Astrocyte (in vitro differentiated cells and primary cell): ENCODE measurements around the gene TEX53. TPM values are rescaled to one million over a fixed set of nuclear protein-coding genes. Genes with fewer than 3 reads are reported as not detected.

Experiments
- DNase-seq: peaks from one replicate; pipeline ENCODE4 v3.0.0-alpha.2; 2010; ENCODE audit warnings: low read depth
- FAIRE-seq: peaks from 2 replicates; lab custom pipeline; 2011; peaks lifted over from hg19 to GRCh38; lab: Jason Lieb, UNC
- H2AFZ ChIP-seq: 2 replicates; pipeline ENCODE4 v1.6.0; 2012; ENCODE audit warnings: low read depth, low read length, inconsistent platforms
- H3K27ac ChIP-seq: 2 replicates; pipeline ENCODE4 v1.5.1; 2011; ENCODE audit warnings: low read depth, low read length, inconsistent platforms
- H3K27me3 ChIP-seq: 2 replicates; pipeline ENCODE4 v1.6.0; 2011; ENCODE audit warnings: low read length, inconsistent platforms; ENCODE audit not compliant: insufficient read depth
- H3K36me3 ChIP-seq: 2 replicates; pipeline ENCODE4 v1.5.1; 2011; ENCODE audit warnings: low read length, inconsistent platforms; ENCODE audit not compliant: insufficient read depth
- H3K4me1 ChIP-seq: 2 replicates; pipeline ENCODE4 v1.5.1; 2011; ENCODE audit warnings: low read length, inconsistent platforms; ENCODE audit not compliant: insufficient read depth
- H3K4me2 ChIP-seq: 2 replicates; pipeline ENCODE4 v1.6.0; 2012; ENCODE audit warnings: low read length, inconsistent platforms
- H3K4me3 ChIP-seq: 2 replicates; pipeline ENCODE4 v1.5.1; 2011; ENCODE audit warnings: low read depth, mild to moderate bottlenecking, low read length, inconsistent platforms; ENCODE audit not compliant: insufficient read depth
- H3K79me2 ChIP-seq: 2 replicates; pipeline ENCODE4 v1.6.0; 2012; ENCODE audit warnings: mild to moderate bottlenecking, low read length, inconsistent platforms; ENCODE audit not compliant: insufficient read depth
- H3K9ac ChIP-seq: 2 replicates; pipeline ENCODE4 v1.6.0; 2012; ENCODE audit warnings: mild to moderate bottlenecking, low read length, inconsistent platforms
- H3K9me3 ChIP-seq: 2 replicates; pipeline ENCODE4 v1.5.1; 2012; ENCODE audit warnings: low read depth, mild to moderate bottlenecking, low read length, inconsistent platforms; ENCODE audit not compliant: insufficient read depth
- H4K20me1 ChIP-seq: 2 replicates; pipeline ENCODE4 v1.6.0; 2012; ENCODE audit warnings: low read length, inconsistent platforms; ENCODE audit not compliant: insufficient read depth
- H3K27ac Mint-ChIP-seq: one replicate; pipeline ENCODE4 v1.8.0; 2021; ENCODE audit warnings: mild to moderate bottlenecking, mixed read lengths; ENCODE audit not compliant: unreplicated experiment
- H3K27me3 Mint-ChIP-seq: one replicate; pipeline ENCODE4 v1.8.0; 2021; ENCODE audit warnings: low read depth, mixed read lengths; ENCODE audit not compliant: unreplicated experiment
- H3K36me3 Mint-ChIP-seq: one replicate; pipeline ENCODE4 v1.8.0; 2021; ENCODE audit warnings: low read depth, mixed read lengths; ENCODE audit not compliant: unreplicated experiment
- H3K4me1 Mint-ChIP-seq: one replicate; pipeline ENCODE4 v1.8.0; 2021; ENCODE audit warnings: low read depth, mixed read lengths; ENCODE audit not compliant: unreplicated experiment
- H3K4me3 Mint-ChIP-seq: one replicate; pipeline ENCODE4 v1.8.0; 2021; ENCODE audit warnings: mild to moderate bottlenecking, moderate library complexity, mixed read lengths; ENCODE audit not compliant: unreplicated experiment
- H3K9me3 Mint-ChIP-seq: one replicate; pipeline ENCODE4 v1.8.0; 2021; ENCODE audit warnings: mild to moderate bottlenecking, mixed read lengths; ENCODE audit not compliant: unreplicated experiment
- EZH2 ChIP-seq: IDR thresholded peaks from 2 replicates; pipeline ENCODE4 v1.6.1; 2012; ENCODE audit warnings: mild to moderate bottlenecking, low read length, inconsistent platforms; ENCODE audit not compliant: insufficient read depth
- total RNA-seq: library from RNA; stranded (reverse); gene quantifications from 2 replicates; pipeline ENCODE4 v1.2.1, GENCODE V29; 2021
- TF ChIP-seq, protein P1 (sequence below): IDR thresholded peaks from 2 replicates; pipeline ENCODE4 v1.5.1; 2011; ENCODE audit warnings: low read depth, mild to moderate bottlenecking, inconsistent platforms, low read length, moderate library complexity; ENCODE audit not compliant: insufficient read depth

TEX53 gene
- total RNA-seq, 1 donor from 2014 or later = not detected

GRCh38 chr9:114674076-114674797 is 16.6 kb upstream of the TEX53 start:
- DNase-seq = peak; percentile 45
- FAIRE-seq = no peak
- no peak overlapping the region for H3K4me3 Mint-ChIP-seq
- H3K36me3 Mint-ChIP-seq = no peaks in the 10 kb centered on the region
- TF ChIP-seq, protein P1, sequence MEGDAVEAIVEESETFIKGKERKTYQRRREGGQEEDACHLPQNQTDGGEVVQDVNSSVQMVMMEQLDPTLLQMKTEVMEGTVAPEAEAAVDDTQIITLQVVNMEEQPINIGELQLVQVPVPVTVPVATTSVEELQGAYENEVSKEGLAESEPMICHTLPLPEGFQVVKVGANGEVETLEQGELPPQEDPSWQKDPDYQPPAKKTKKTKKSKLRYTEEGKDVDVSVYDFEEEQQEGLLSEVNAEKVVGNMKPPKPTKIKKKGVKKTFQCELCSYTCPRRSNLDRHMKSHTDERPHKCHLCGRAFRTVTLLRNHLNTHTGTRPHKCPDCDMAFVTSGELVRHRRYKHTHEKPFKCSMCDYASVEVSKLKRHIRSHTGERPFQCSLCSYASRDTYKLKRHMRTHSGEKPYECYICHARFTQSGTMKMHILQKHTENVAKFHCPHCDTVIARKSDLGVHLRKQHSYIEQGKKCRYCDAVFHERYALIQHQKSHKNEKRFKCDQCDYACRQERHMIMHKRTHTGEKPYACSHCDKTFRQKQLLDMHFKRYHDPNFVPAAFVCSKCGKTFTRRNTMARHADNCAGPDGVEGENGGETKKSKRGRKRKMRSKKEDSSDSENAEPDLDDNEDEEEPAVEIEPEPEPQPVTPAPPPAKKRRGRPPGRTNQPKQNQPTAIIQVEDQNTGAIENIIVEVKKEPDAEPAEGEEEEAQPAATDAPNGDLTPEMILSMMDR = no peak
- TF ChIP-seq EZH2 = no peak
- Histone ChIP-seq H3K9ac (no peak overlapping the region), H3K4me1 (peaks cover 22% of the 10 kb centered on the region), H3K4me2 (peak overlapping the region; percentile 11), H3K27me3 (no peaks in the 10 kb centered on the region), H3K9me3 (no peaks in the 10 kb centered on the region), H2AFZ (no peak overlapping the region), H3K79me2 (no peaks in the 10 kb centered on the region), H3K27ac (no peak overlapping the region), H4K20me1 (no peaks in the 10 kb centered on the region), H3K4me3 (no peak overlapping the region), H3K36me3 (no peaks in the 10 kb centered on the region)
- peaks cover 35% of the 10 kb centered on the region for H3K4me1 Mint-ChIP-seq
- H3K27ac Mint-ChIP-seq = peak overlapping the region; percentile 16
- no peaks in the 10 kb centered on the region for H3K27me3 Mint-ChIP-seq
- peaks cover 1% of the 10 kb centered on the region for H3K9me3 Mint-ChIP-seq

DNA sequence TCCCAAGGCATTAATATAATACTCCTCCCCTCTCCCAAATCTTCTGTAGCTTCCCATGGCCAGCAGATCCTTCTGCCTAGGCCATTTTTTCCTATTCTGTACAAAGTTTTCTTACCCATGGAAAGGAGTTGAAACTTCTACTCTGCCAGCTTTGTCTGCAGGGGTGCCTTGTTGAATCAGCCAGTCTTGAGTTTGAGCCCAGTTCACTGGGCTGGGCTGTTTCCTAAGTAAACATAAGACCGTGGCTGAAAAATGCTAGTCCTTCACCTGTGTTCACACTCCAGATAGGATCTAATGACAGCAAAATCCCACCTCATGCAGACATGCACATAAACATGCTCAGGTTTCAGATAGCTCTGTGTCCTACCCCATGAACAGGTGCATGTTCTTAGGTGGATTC is 14.0 kb upstream of the TEX53 start:
- Mint-ChIP-seq H3K9me3 (peaks cover 1% of the 10 kb centered on the region), H3K27ac (no peak overlapping the region), H3K36me3 (no peaks in the 10 kb centered on the region), H3K27me3 (no peaks in the 10 kb centered on the region), H3K4me3 (no peak overlapping the region), H3K4me1 (peaks cover 11% of the 10 kb centered on the region)
- Histone ChIP-seq H3K9ac (no peak overlapping the region), H4K20me1 (no peaks in the 10 kb centered on the region), H3K79me2 (no peaks in the 10 kb centered on the region), H3K9me3 (no peaks in the 10 kb centered on the region), H3K36me3 (no peaks in the 10 kb centered on the region), H3K27me3 (no peaks in the 10 kb centered on the region), H3K27ac (no peak overlapping the region), H3K4me1 (no peaks in the 10 kb centered on the region), H2AFZ (no peak overlapping the region), H3K4me3 (no peak overlapping the region), H3K4me2 (no peak overlapping the region)
- no peak for TF ChIP-seq EZH2
- TF ChIP-seq, protein P1 = no peak
- FAIRE-seq (no peak), DNase-seq (no peak)

GRCh38 chr9:114669961-114670360 is 12.4 kb upstream of the TEX53 start:
- Histone ChIP-seq H2AFZ (no peak overlapping the region), H3K9ac (no peak overlapping the region), H3K79me2 (no peaks in the 10 kb centered on the region), H3K36me3 (no peaks in the 10 kb centered on the region), H3K4me3 (no peak overlapping the region), H3K27me3 (no peaks in the 10 kb centered on the region), H3K9me3 (no peaks in the 10 kb centered on the region), H4K20me1 (no peaks in the 10 kb centered on the region), H3K4me1 (no peaks in the 10 kb centered on the region), H3K4me2 (no peak overlapping the region), H3K27ac (no peak overlapping the region)
- TF ChIP-seq EZH2 = no peak
- TF ChIP-seq, protein P1 = no peak
- FAIRE-seq = no peak
- no peaks in the 10 kb centered on the region for H3K27me3 Mint-ChIP-seq
- H3K9me3 Mint-ChIP-seq = no peaks in the 10 kb centered on the region
- no peak overlapping the region for H3K4me3 Mint-ChIP-seq
- peaks cover 6% of the 10 kb centered on the region for H3K4me1 Mint-ChIP-seq
- no peak for DNase-seq
- no peak overlapping the region for H3K27ac Mint-ChIP-seq
- H3K36me3 Mint-ChIP-seq = no peaks in the 10 kb centered on the region
